Diencephalon (tissue), 1 donor: ENCODE results near the gene DNAH6. TPM values are rescaled to one million over a fixed set of nuclear protein-coding genes. Genes with fewer than 3 reads are reported as not detected.

Experiments
- total RNA-seq: library from RNA; depleted of rRNA; stranded (reverse); fragments of >200 nt; gene quantifications from one replicate; pipeline ENCODE4 v1.2.3, GENCODE V29; 2014

The DNAH6 gene, protein sequence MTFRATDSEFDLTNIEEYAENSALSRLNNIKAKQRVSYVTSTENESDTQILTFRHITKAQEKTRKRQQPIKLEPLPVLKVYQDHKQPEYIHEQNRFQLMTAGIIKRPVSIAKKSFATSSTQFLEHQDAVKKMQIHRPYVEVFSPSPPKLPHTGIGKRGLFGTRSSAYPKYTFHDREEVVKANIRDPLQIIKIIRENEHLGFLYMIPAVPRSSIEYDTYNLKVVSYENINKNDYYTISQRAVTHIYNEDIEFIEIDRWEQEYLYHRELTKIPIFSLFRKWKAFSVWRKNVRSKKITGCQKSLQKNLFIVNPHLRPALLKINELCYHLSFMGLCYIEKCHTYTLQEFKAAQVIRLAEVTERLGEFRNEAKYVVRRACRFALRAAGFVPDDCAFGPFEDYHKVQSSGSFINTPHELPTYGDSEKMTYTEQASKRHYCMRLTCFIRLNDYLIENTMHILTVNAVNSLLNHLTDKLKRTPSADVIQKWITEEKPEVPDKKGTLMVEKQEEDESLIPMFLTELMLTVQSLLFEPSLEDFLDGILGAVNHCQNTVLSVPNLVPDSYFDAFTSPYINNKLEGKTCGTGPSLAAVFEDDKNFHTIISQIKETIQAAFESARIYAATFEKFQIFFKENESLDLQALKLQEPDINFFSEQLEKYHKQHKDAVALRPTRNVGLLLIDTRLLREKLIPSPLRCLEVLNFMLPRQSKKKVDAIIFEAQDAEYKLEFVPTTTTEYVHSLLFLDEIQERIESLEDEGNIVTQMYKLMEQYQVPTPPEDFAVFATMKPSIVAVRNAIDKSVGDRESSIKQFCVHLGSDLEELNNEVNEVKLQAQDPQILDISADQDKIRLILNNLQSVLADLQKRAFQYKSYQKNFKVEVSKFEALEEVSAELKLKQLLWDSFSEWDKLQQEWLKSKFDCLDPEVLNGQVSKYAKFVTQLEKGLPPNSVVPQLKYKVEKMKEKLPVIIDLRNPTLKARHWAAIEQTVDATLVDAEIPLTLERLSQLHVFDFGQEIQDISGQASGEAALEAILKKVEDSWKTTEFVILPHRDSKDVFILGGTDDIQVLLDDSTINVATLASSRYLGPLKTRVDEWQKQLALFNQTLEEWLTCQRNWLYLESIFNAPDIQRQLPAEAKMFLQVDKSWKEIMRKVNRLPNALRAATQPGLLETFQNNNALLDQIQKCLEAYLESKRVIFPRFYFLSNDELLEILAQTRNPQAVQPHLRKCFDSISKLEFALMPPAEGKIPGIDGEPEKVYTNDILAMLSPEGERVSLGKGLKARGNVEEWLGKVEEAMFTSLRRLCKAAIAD (N-terminal part only)
- 16.1 TPM for total RNA-seq

DNA sequence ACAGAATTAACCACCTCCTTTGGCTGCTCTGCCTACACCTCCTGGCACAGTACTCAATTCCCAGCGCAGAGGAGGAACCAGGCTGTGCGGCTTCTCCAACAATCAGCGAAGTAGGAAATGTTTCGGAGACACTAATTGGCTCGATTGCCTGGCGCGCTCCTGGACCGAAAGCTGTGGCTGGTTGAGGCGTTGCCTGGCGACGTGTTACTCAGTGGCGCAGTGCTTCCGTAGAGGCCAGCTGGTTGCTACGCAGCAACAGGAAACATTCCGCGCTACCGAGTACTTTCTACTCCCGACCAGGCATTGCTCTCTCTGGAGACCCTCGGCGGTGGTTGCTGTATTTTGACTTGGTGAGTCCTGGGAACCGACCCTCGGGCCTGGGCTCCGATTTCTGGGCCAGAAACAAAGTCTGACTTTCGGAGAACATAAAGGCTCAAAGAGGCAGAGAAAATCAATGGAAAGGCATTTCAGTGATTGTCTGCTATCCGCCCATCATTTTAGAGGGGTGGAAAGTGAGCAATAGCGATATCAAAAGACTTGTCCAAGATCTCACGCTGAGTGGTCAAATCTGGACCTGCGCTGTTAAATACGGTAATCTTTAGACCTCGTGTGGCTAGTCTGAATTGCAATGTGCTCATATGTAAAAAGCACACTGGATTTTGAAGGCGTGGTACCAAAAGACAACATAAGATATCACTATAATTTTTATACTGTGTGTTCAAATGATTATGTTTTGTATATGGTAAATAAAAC is at the start of gene DNAH6:
Gene DNAH6 (plus strand): TSS at position 265 of the 753 bp plus-strand sequence. CDS start 1,329 bp downstream, outside the sequence.

Other genes with a start within 250 kb of the DNAH6 start
- 132 TPM for gene SUCLG1, start 57.2 kb upstream of the DNAH6 start, total RNA-seq